HepG2 (cell line): Measurements from ENCODE around the gene CTNND1. TPM values are rescaled to one million over a fixed set of nuclear protein-coding genes. Genes with fewer than 3 reads are reported as not detected.

Experiments
- DPF2 ChIP-seq: sonication (generic); formaldehyde crosslinking; IDR thresholded peaks from 2 replicates; pipeline ENCODE4 v1.4.0; 2020; ENCODE audit warnings: mild to moderate bottlenecking, low read depth, missing genetic modification reagents, borderline replicate concordance
- IKZF4 ChIP-seq: sonication (generic); formaldehyde crosslinking; IDR thresholded peaks from 2 replicates; pipeline ENCODE4 v1.5.1; 2020; ENCODE audit warnings: borderline replicate concordance, mild to moderate bottlenecking, low read depth, missing genetic modification reagents; ENCODE audit errors: not compliant biosample characterization
- NFATC3 ChIP-seq: sonication (generic); formaldehyde crosslinking; IDR thresholded peaks from 2 replicates; pipeline ENCODE4 v1.5.1; 2020; ENCODE audit warnings: mild to moderate bottlenecking, missing genetic modification reagents
- NR1H2 ChIP-seq: sonication (generic); formaldehyde crosslinking; IDR thresholded peaks from 2 replicates; pipeline ENCODE4 v1.8.1; 2022; ENCODE audit warnings: low read depth, missing genetic modification reagents, borderline replicate concordance
- NR2F6 ChIP-seq, 2 experiments: IDR thresholded peaks; 2 replicates each; pipeline ENCODE4 v1.6.1; 2016; ENCODE audit warnings: antibody characterized with exemption in 1 of 2, mild to moderate bottlenecking in 1 of 2
- NRL ChIP-seq: sonication (generic); formaldehyde crosslinking; IDR thresholded peaks from 2 replicates; pipeline ENCODE4 v1.5.0; 2020; ENCODE audit warnings: missing genetic modification reagents, mild to moderate bottlenecking, moderate library complexity, borderline replicate concordance
- PBX3 ChIP-seq: sonication (generic); formaldehyde crosslinking; IDR thresholded peaks from 2 replicates; pipeline ENCODE4 v1.8.1; 2023; ENCODE audit warnings: missing genetic modification reagents, inconsistent platforms, borderline replicate concordance
- REL ChIP-seq: sonication (generic); formaldehyde crosslinking; conservative IDR thresholded peaks from 2 replicates; pipeline ENCODE4 v1.8.0; 2022; ENCODE audit warnings: mild to moderate bottlenecking, missing genetic modification reagents, moderate library complexity
- SETDB1 ChIP-seq: sonication (generic); formaldehyde crosslinking; IDR thresholded peaks from 2 replicates; pipeline ENCODE4 v1.5.1; 2020; ENCODE audit warnings: missing genetic modification reagents, mild to moderate bottlenecking, borderline replicate concordance
- TRIM24 ChIP-seq: sonication (generic); formaldehyde crosslinking; IDR thresholded peaks from 2 replicates; pipeline ENCODE4 v1.8.0; 2022; ENCODE audit warnings: mild to moderate bottlenecking, missing genetic modification reagents
- ZC3H4 ChIP-seq: sonication (generic); formaldehyde crosslinking; IDR thresholded peaks from 2 replicates; pipeline ENCODE4 v1.4.0; 2020; ENCODE audit warnings: missing genetic modification reagents, borderline replicate concordance
- ZFP62 ChIP-seq: sonication (generic); formaldehyde crosslinking; IDR thresholded peaks from 2 replicates; pipeline ENCODE4 v1.4.0; 2020; ENCODE audit warnings: missing genetic modification reagents
- ZIK1 ChIP-seq: sonication (generic); formaldehyde crosslinking; IDR thresholded peaks from 2 replicates; pipeline ENCODE4 v1.5.0; 2020; ENCODE audit warnings: mild to moderate bottlenecking, low read depth, missing genetic modification reagents, borderline replicate concordance
- ZNF136 ChIP-seq: sonication (generic); formaldehyde crosslinking; IDR thresholded peaks from 2 replicates; pipeline ENCODE4 v1.8.1; 2022; ENCODE audit warnings: low read depth, mild to moderate bottlenecking, moderate library complexity, missing genetic modification reagents
- ZNF18 ChIP-seq: sonication (generic); formaldehyde crosslinking; IDR thresholded peaks from 2 replicates; pipeline ENCODE4 v1.8.0; 2022; ENCODE audit warnings: mild to moderate bottlenecking, missing genetic modification reagents; ENCODE audit not compliant: insufficient replicate concordance
- ZNF251 ChIP-seq: sonication (generic); formaldehyde crosslinking; IDR thresholded peaks from 2 replicates; pipeline ENCODE4 v1.9.0; 2021; ENCODE audit warnings: mild to moderate bottlenecking, missing genetic modification reagents
- ZNF275 ChIP-seq: sonication (generic); formaldehyde crosslinking; IDR thresholded peaks from 2 replicates; pipeline ENCODE4 v1.8.0; 2022; ENCODE audit warnings: missing genetic modification reagents, mild to moderate bottlenecking, inconsistent platforms, borderline replicate concordance
- ZNF281 ChIP-seq: sonication (generic); formaldehyde crosslinking; IDR thresholded peaks from 2 replicates; pipeline ENCODE4 v1.4.0; 2020; ENCODE audit warnings: missing genetic modification reagents, borderline replicate concordance
- ZNF432 ChIP-seq: sonication (generic); formaldehyde crosslinking; IDR thresholded peaks from 2 replicates; pipeline ENCODE4 v1.5.0; 2020; ENCODE audit warnings: missing genetic modification reagents, mild to moderate bottlenecking, borderline replicate concordance
- ZNF562 ChIP-seq: sonication (generic); formaldehyde crosslinking; IDR thresholded peaks from 2 replicates; pipeline ENCODE4 v1.8.0; 2022; ENCODE audit warnings: missing genetic modification reagents, borderline replicate concordance
- ZNF672 ChIP-seq: sonication (generic); formaldehyde crosslinking; IDR thresholded peaks from 2 replicates; pipeline ENCODE4 v1.8.1; 2022; ENCODE audit warnings: missing genetic modification reagents
- ZNF777 ChIP-seq: sonication (generic); formaldehyde crosslinking; IDR thresholded peaks from 2 replicates; pipeline ENCODE4 v1.4.0; 2020; ENCODE audit warnings: missing genetic modification reagents
- polyA plus RNA-seq, 8 experiments: library from polyadenylated mRNA; depleted of rRNA in 3 of 8; stranded (reverse) in 7 of 8; unstranded in 1 of 8; fragments of >200 nt; fragmentation: Illumina TruSeq in 4 of 8; extraction: Trizol in 4 of 8; gene quantifications; 2 replicates each; pipeline versions ENCODE4 v1.2.1 to v1.2.3, GENCODE V29; 2011 to 2016; ENCODE audit warnings: low read depth in 4 of 8, missing spikeins in 1 of 8, mixed read lengths in 1 of 8; ENCODE audit not compliant: insufficient read depth in 1 of 8
- total RNA-seq, 5 experiments: library from RNA; depleted of rRNA; stranded (reverse); fragments of >200 nt; fragmentation: Illumina TruSeq; extraction: Trizol; gene quantifications; 2 replicates each; pipeline ENCODE4 v1.2.3, GENCODE V29; 2016; ENCODE audit warnings: low read depth in 1 of 5

CTNND1 gene
- total and polyA plus RNA-seq, 2 of the 13 experiments (the other 11 are each of a cell fraction or from before 2014, with no cell fraction given): 117 to 128 TPM

GRCh38 chr11:57778318-57779037 lies 16.9 kb downstream of the CTNND1 start (continued):
- TF ChIP-seq ZNF777 (CRISPR knock-in tag) (no peak), ZNF562 (CRISPR knock-in tag) (no peak), NFATC3 (no peak), ZNF18 (peak; percentile 91), NR1H2 (CRISPR knock-in tag) (no peak; the same call in 1 of the 2 replicates), SETDB1 (CRISPR knock-in tag) (no peak), ZNF136 (CRISPR knock-in tag) (no peak), REL (CRISPR knock-in tag) (0 out of 2 replicates have a peak, but pooled peaks have one; percentile 58), ZNF672 (CRISPR knock-in tag) (no peak), PBX3 (CRISPR knock-in tag) (no peak), ZFP62 (CRISPR knock-in tag) (no peak), ZC3H4 (CRISPR knock-in tag) (no peak), TRIM24 (no peak), NRL (no peak), ZNF275 (CRISPR knock-in tag) (no peak), NR2F6 (IDR thresholded peaks at IDR 0.05) (peak; percentile 48; the same call in 1 of the 2 replicates), NR2F6 (CRISPR knock-in tag; IDR thresholded peaks at IDR 0.05) (peak; percentile 70; the same call in 1 of the 2 replicates), ZNF432 (no peak), IKZF4 (CRISPR knock-in tag) (no peak), ZIK1 (no peak), DPF2 (CRISPR knock-in tag) (peak; percentile 87), ZNF251 (no peak), ZNF281 (CRISPR knock-in tag) (peak; percentile 78; the same call in 1 of the 2 replicates)
